Activated T-helper 9 cell treated with anti-CD3 and anti-CD28 coated beads, Interleukin-2, amount 50 U/mL, for 16 hours (primary cell): ENCODE data around the gene UBE2R2.
"Not testable (repeated sequence)": the region's sequence is repeated elsewhere in the genome, so short reads cannot be mapped to it uniquely, and the experiment has no call there.

Source experiments
- DNase-seq: peaks from one replicate; pipeline ENCODE4 v3.0.0-alpha.2; 2020; ENCODE audit warnings: low read depth

UBE2R2 gene, protein sequence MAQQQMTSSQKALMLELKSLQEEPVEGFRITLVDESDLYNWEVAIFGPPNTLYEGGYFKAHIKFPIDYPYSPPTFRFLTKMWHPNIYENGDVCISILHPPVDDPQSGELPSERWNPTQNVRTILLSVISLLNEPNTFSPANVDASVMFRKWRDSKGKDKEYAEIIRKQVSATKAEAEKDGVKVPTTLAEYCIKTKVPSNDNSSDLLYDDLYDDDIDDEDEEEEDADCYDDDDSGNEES

DNA sequence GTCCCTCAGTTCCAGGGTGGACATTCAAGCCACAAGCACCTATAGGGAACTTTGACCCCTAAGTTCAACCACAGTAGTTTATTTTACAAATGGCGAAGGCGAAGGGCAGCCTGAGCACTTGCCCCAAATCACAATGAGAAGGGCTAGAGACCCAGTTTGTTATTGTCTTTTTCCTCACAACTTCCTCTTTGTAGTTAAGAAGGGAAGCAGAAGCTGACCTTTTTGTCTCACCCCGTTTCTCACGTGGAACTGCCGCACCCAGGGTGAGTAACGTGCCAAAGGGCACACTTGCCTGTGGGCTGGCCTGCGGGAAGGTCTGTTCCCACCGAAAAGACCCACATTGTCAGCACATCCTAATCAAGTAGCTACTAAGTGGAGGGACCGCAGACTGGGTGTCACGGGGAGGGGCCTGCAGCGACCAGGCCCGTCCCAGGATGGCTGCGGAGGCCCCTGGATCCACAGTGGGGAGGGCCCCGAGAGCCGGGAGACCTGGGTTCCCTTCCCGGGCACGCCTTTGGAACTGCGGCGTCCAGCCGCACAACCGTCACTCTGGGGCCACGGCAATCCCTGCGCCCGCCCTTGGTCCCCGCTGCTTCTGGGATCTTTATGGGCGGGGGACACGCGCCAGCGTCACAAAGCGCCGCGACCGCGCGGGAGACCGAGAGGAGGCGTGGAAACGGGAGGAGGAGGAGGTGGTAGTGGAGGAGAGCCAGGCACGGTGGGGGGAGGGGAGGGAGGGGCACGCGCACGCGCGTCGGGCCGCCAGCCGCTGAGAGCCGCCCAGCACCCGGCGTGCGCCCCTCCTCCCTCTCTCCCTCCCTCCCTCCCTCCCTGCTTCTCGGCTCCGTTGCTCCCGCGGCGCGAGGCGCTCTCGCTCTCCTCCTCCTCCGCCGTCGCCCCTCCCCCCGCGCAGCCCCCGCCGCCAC is at the start of gene UBE2R2:
TSS of gene UBE2R2 (plus strand) at position 834 of the 926 bp plus-strand sequence. CDS start 598 bp downstream, outside the sequence.
- peak; percentile 89 for DNase-seq

DNA sequence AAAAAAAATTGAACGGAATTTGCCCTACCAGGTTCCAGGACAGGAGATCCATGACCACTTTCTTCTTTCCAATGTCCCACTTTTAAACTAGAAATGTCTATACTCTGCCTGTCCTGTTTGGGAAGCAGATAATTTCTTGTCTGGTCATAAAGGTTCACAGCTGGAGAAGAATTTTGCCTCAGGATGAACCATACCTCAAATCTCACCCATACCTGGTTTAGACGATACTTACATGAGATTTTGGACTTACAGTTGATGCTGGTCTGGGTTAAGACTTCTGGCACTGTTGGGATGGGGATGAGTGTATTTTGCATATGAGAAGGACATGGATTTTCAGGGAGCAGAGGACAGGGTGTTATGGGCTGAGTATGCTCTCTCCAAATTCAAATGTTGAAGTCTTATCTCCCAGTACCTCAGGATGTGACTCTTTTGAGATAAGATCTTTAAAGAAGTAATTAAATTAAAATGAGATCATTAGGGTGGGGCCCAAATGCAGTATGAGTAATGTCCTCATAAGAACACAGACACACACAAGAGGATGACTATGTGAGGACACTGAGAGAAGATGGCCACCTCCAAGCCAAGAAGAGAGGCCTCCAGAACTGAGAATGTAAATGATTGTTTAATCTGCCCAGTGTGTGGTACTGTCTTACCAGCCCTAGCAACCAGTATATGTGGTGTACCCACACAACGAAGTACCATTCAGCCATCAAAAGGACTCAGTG is 46.6 kb upstream of the UBE2R2 start:
- not testable (repeated sequence) for DNase-seq

DNA sequence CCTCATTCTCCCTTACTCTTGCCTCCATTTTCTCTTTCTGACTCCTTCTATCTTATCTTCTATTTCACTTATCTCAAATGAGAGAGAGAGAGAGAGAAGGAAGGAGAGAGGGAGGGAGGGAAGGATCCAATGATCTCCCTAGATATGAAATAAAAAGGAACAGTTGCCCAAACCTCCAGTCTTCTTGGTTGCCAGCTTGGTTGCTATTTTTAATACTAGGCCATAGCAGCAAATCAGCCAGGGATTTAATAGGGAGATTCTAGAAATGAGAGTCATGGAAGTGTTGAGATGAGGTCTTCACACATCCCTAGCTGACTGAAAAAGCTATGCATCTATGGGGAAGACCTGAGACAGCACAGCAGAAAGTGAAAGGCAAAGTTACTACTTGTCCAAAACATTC is 43.8 kb upstream of the UBE2R2 start:
- not testable (repeated sequence) for DNase-seq

DNA sequence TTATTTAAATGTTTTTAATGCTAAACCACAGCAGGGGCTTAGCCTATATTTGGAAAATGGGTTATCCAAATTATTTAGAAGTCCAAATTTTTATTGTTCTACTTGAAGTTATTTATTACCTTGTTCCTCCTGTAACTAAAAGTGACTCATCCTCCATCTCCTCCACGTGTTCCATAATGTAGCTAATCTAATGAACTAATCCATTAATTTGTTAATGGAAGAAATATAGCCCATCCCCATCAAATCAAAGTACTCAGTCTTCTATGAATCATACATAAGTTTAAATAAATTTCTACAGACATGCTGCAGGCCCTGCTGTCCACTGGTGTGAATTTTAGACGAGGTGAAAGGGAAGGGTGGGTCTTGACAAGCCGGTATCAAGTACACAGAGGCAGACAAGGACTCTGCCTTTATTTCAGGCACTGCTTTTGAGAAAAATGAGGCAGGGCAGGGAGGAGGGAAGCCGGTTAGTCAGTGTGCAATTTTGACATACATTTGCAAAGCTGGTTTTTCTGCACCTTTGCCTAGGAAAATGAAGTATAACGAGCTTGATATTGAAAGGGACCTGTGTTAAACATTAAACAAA is 42.8 kb upstream of the UBE2R2 start:
- DNase-seq, result not testable (repeated sequence)

DNA sequence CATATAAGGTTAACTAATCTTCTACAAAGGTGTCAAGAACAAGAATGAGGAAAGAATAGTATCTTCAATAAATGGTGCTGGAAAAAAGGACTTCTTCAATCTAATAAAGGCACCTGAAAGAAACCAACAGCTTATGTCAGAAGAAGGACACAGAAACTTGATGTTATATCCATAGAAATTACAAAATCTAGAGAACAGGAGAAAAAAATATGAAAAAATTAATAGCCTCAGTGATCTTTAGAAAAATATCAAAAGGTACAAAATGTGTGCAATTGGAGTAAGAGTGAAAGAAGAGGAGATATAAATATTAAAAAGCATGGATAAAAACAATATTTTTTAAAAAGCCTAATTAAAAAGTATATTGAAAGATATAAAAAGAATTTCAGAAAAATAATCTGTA is 40.4 kb upstream of the UBE2R2 start:
- no peak for DNase-seq

DNA sequence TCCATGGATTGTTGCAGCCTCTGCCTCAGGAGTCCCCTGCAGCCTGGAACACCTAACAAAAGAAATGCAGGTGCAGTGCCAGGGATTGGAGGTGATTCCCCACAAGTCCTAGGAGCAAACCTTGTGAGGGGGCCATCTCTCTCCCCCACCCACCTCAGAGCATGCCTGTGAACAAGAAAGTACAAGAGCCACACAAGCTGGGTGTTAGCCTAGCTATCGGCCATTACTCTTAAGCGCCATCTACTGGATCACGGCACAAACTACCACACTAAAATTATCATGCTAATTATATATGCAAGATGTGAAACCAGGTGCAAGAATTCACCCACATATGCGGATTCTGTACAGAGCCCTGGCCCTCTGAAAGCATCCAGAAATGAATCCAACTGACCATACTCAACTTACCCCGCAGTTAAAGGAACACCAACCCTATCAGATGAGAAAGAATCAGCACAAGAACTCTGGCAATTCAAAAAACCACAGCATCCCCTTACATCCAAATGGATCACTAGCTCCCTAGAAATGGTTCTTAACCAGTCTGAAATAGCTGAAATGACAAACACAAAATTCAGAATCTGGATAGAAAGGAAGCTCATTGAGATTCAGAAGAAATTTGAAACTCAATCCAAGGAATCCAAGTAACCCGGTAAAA is 38.1 kb upstream of the UBE2R2 start:
- no peak for DNase-seq

DNA sequence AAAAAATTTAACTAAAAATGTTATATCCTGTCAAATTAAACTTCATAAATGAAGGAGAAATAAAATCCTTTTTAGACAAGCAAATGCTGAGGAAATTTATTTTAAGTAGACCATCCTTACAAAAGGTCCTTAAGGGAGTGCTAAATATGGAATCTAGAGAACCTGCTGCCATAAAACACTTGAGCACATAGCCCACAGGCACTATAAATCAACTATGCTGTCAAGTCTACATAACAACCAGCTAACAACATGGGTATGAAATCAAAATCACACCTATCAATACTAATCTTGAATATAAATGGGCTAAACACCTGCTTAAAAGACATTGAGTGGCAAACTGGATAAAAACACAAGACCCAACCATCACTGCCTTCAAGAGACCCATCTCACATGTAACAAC is 36.7 kb upstream of the UBE2R2 start:
- DNase-seq, result no peak

DNA sequence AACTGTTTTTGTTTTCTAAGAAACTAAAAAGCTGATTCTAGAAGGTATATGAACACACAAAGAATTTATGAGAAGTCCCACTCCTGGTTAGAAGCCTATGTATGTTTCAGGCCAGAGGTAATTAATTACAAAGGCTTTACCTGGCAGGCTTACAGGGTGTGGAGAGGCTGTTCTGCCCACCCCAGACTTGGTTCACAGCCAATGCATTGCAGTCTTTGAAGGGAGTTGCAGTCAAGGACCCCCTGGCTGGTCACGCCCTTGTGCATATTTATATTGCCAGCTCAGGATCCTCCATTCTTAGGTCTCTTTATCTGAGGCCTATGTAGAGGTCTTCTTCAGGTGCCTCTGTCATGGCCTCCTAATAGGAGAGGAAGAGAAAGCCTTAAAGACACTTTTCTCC is 35.2 kb upstream of the UBE2R2 start:
- no peak for DNase-seq

DNA sequence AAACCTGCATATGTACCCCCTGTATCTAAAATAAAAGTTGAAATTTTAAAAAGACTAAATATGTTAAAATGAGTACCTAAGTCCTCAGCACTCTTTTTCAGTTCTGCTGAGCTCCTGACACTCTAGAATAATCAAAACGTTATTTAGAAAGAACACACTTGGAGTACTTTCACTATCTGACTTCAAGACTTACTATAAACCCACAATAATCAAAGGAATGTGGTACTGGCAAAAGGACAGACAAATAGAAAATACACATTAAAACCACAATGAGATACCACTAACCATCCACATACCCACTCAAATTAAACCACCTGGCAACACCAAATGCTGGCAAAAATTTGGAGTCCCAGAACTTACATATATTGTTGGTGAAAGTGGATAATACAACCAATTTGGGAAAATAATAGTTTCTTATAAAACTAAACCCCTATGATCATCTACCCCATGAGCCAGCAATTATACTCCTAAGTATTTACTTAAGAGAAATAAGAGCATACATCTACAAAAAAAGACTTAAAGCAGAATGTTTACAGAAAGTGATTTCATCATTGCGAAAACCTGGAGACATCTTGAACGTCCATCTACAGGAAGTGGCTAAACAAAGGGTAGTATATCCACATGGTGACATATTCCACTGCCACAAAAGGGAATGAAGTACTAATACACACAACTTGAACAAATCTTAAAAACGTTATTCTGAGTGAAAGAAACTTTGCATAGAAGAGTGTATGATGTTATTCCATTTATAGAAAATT is 34.4 kb upstream of the UBE2R2 start:
- DNase-seq, result no peak

DNA sequence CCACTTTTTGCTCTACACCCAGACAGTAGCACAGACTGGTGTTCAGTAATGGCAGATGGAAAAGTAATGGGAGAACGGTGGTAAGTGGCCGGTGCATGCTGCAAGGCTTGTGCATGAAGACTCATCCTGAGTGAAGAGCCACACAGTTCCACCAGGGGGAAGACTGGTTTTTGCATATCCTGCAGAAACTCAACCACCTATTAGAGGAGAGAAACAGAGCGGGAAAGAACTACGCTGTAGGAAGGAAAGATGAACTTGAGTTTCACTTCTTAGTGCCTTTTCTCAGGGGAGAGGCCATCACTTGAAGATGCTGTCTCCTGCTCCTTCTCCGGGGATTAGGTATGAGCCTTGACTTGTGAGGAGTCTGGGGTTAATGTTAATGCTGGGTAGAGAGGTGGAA is 31.0 kb upstream of the UBE2R2 start:
- no peak for DNase-seq

DNA sequence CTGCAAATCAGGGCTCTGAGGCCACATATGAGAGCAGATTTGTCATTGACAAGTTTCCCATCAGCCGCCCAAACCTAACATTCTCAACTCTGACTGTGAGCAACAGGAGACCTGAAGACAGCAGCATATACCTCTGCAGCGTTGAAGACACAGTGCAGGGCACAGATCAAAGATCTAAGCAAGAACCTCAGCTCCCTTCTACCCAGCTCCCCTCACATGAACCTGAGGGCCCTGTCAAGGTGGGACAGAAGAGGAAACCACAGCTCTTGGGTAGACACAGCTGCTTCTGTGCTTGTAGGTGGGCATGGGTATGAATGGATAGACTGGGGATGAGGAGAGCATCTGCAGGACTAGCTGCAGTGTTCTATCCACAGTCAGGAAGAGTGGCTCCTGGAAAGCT is 30.3 kb upstream of the UBE2R2 start:
- no peak for DNase-seq

DNA sequence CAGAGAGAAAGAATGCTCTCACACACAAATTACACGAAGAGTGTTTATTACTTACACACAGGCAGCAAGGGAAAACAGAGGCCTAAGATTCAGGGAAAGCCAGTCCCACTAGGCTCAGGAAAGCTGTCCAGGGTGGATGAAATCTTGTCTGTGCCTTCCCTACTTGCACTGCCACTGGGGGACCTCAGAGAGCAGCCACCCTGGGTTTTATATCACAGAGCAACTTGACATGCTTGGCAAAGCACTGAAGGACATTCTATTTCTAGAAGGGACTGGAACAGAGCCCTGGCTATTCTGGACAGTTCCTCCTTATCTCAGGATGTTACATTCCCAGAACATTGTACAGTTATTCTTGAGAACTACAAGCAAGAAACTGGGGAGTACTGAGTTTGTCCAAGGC is 29.1 kb upstream of the UBE2R2 start:
- no peak for DNase-seq

DNA sequence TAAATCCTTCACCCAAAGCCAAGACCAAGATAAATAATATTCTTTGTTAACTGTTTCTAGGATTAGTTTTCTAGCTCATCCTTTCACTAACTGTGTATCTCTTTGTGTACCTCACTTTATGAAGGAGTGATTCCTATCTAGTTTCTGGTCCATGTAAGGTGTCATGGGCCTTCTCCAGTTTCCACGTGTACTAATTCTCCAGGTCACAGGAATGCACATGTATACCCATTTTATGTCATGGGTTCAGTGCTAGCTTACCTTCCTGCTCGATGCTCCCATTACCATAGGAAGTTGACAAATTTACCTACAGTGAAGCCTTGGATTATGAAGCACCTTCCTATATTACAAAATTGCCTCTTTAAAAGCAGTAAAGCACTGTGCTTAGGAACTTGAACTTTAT is 27.5 kb upstream of the UBE2R2 start:
- not testable (repeated sequence) for DNase-seq

DNA sequence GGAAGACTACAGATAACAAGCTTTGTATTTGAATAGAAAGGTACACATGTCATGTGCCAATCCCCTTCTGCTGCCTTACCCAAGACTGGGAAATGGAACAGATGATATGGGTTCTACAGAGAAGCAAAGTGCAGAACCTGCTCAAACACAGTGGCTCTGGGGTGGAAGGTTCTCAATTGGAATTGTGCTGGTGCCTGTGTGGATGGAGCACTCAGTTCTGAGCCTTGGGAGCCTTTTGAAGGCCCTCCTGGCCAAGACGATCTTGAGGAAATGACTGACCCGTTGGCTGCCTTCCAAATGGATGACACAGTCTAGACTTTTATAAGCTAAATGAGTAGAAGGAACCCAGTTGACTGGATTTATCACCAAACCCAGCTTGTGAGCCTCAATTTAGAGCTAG is 25.8 kb upstream of the UBE2R2 start:
- DNase-seq, result no peak

DNA sequence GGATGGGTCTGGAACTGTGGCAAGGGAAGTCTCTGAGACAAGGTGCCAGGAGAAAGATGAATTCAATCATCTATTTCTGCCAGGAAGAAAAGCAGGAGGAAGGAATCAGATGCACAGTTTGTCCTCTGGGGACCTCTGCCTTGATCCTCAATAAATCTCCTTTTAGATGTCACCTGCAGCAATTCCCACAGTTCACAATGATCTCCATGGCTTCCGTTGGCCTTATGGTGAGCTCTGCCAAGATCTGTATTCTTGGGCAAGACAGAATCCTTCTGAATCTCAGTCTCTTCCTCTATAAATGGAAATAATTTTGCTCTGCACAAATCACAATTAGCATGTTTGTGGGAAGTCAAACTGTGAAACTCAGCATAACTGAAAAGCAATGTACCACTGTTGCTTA is 23.5 kb upstream of the UBE2R2 start:
- not testable (repeated sequence) for DNase-seq

DNA sequence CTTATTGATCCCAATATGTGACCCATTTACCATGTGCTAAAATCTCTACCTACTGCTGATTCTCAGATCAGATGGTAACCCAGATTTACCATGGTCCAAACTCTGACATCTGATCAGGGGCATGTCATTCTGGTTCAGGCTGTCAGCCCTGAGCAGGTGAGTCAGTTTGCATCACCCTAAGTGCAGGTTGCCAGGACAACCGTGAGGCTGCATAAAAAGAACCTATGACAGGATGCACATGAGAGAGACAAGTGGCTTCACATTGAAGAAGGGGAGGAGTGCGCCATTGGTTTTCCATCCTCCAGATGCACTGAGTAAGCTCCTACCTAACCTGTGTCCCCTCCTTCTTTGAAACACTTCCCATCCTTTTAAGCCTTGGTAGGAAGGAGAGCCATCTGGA is 22.4 kb upstream of the UBE2R2 start:
- DNase-seq, result no peak

DNA sequence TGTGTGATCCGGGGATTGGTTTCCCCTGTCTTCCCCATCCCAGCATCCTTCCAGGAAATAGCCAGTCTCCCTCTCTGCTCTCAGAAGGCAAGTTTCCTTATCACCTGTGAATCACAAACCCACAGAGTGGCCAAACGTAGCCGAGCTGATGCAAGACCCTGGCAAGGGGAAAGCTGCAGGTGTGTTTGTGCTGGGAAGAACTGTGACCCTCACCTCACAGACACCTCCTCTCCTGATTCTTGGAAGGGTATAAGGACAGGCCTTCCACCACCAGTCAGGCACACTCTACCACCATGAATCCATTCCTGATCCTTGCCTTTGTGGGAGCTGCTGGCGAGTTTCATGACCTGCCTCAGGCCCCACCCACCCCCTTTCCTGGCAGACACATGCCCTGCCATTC is 21.7 kb upstream of the UBE2R2 start, which contains the start of gene PRSS3:
TSS of gene PRSS3 (plus strand) at position 281 of the 400 bp plus-strand sequence. CDS start at position 294, 13 bp downstream.
- DNase-seq, result no peak

DNA sequence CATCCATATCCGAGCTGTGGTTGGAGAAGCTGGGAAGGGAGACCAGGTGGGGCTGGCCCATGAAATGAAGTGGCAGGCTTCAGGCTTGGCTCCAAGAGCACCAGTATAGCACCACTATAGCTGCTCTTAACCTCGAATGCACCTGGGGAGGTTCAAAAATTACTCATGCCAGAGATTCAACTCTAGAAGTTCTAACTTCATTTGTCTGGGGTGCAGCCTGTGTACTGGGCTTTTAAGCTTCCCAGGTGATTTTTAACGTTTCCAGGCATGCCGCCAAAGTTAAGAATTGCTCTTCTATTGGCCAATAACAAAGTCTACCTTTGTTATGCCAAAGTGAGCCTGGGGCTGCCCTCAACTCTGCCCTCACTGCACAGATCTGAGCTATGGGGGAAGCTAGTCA is 21.1 kb upstream of the UBE2R2 start:
- DNase-seq, result no peak

DNA sequence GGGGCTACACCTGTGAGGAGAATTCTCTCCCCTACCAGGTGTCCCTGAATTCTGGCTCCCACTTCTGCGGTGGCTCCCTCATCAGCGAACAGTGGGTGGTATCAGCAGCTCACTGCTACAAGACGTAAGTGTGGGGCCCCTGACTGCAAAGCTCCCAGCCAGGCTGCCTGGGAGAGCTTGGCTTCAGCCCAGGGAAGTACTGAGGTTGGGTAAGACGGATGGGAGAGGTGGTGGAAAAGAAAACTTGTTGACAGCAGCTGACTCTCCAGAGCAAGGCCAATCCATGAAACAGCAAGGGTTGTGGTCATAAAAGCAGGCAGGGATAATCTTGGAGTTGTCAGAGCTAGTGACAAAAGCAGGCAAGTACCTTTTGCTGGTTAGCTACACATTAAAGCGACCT is 20.3 kb upstream of the UBE2R2 start:
- DNase-seq, result not testable (repeated sequence)

DNA sequence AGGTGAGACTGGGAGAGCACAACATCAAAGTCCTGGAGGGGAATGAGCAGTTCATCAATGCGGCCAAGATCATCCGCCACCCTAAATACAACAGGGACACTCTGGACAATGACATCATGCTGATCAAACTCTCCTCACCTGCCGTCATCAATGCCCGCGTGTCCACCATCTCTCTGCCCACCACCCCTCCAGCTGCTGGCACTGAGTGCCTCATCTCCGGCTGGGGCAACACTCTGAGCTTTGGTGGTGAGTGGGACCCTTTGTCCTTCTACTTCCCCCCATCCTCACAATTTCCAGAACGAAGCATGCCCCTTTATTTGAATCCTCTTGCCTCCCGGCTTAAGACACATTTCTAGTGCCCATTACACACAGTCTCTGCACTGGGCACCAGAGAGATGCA is 19.1 kb upstream of the UBE2R2 start:
- DNase-seq, result no peak

DNA sequence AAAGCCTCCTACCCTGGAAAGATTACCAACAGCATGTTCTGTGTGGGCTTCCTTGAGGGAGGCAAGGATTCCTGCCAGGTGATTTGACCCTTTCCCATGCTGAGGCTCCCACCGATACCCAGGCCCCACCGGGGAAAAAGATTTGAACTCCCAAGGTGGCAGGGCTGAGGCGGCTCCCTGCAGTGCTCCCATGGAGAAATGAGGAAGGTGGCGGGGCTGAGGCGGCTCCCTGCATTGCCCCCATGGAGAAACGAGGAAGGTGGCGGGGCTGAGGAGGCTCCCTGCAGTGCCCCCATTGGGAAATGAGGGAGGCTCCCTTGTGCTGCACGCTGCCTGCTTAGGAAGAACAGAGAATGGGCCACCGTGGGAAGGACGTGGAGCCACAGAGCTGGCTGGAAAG is 18.4 kb upstream of the UBE2R2 start:
- DNase-seq, result no peak
